GM06990 (cell line): ENCODE measurements around the gene CARS2.

ENCODE experiments used
- DNase-seq: peaks from one replicate; pipeline ENCODE4 v3.0.0-alpha.2; 2011; ENCODE audit not compliant: insufficient read length; ENCODE audit errors: extremely low read depth
- H3K27me3 ChIP-seq: replicated peaks from 2 replicates; pipeline ENCODE4 v1.6.0; 2011; ENCODE audit warnings: low read length; ENCODE audit not compliant: control insufficient read depth, insufficient read depth
- H3K36me3 ChIP-seq: 2 replicates; pipeline ENCODE4 v1.5.1; 2011; ENCODE audit warnings: low read length; ENCODE audit not compliant: control insufficient read depth, insufficient read depth
- H3K4me3 ChIP-seq: replicated peaks from 2 replicates; pipeline ENCODE4 v1.5.1; 2011; ENCODE audit warnings: low read depth, mild to moderate bottlenecking, control low read depth, low read length
- TF ChIP-seq, protein P1 (sequence below): IDR thresholded peaks from 2 replicates; pipeline ENCODE4 v1.5.1; 2011; ENCODE audit warnings: low read length, control low read depth, mild to moderate bottlenecking, inconsistent platforms; ENCODE audit not compliant: insufficient read depth, poor library complexity, severe bottlenecking

CARS2 gene

DNA sequence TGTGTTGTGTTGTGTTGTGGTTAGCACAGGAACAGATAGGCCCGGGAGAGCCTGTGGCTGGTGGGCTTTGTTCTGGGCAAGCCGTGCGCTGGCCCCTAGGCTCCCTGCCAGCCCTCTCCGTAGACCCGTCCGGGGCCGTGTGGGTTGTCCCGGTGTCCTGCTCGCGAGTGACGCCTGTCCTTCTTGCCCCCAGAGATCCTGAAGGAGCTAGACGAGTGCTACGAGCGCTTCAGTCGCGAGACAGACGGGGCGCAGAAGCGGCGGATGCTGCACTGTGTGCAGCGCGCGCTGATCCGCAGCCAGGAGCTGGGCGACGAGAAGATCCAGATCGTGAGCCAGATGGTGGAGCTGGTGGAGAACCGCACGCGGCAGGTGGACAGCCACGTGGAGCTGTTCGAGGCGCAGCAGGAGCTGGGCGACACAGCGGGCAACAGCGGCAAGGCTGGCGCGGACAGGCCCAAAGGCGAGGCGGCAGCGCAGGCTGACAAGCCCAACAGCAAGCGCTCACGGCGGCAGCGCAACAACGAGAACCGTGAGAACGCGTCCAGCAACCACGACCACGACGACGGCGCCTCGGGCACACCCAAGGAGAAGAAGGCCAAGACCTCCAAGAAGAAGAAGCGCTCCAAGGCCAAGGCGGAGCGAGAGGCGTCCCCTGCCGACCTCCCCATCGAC, 13.3 kb upstream of the CARS2 start:
- peaks cover 8% of the 10 kb centered on the region for H3K36me3 ChIP-seq

GRCh38 chr13:110716247-110716515, 10.3 kb upstream of the CARS2 start:
- DNase-seq = peak; percentile 38
- TF ChIP-seq, protein P1, sequence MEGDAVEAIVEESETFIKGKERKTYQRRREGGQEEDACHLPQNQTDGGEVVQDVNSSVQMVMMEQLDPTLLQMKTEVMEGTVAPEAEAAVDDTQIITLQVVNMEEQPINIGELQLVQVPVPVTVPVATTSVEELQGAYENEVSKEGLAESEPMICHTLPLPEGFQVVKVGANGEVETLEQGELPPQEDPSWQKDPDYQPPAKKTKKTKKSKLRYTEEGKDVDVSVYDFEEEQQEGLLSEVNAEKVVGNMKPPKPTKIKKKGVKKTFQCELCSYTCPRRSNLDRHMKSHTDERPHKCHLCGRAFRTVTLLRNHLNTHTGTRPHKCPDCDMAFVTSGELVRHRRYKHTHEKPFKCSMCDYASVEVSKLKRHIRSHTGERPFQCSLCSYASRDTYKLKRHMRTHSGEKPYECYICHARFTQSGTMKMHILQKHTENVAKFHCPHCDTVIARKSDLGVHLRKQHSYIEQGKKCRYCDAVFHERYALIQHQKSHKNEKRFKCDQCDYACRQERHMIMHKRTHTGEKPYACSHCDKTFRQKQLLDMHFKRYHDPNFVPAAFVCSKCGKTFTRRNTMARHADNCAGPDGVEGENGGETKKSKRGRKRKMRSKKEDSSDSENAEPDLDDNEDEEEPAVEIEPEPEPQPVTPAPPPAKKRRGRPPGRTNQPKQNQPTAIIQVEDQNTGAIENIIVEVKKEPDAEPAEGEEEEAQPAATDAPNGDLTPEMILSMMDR = no peak
- H3K27me3 ChIP-seq = no peaks in the 10 kb centered on the region
- H3K4me3 ChIP-seq = peak overlapping the region; percentile 75
- peaks cover 8% of the 10 kb centered on the region for H3K36me3 ChIP-seq

More for the DNA sequence above, 13.3 kb upstream of the CARS2 start:
- Histone ChIP-seq H3K27me3 (no peaks in the 10 kb centered on the region), H3K4me3 (no peak overlapping the region)
- DNase-seq = no peak
- TF ChIP-seq, protein P1 = no peak

- Histone ChIP-seq H3K36me3 (peaks cover 8% of the 10 kb centered on the region), H3K4me3 (peak overlapping the region; percentile 82), H3K27me3 (no peaks in the 10 kb centered on the region)
- TF ChIP-seq, protein P1 = peak; percentile 42
- DNase-seq = peak; percentile 98
Measured at GRCh38 chr13:110715395-110716246, 9.7 kb upstream of the CARS2 start.

- Histone ChIP-seq H3K27me3 (no peaks in the 10 kb centered on the region), H3K4me3 (peak overlapping the region; percentile 82), H3K36me3 (peaks cover 8% of the 10 kb centered on the region)
- no peak for DNase-seq
- TF ChIP-seq, protein P1 = no peak
Measured at GRCh38 chr13:110714797-110715394, 9.0 kb upstream of the CARS2 start.

DNA sequence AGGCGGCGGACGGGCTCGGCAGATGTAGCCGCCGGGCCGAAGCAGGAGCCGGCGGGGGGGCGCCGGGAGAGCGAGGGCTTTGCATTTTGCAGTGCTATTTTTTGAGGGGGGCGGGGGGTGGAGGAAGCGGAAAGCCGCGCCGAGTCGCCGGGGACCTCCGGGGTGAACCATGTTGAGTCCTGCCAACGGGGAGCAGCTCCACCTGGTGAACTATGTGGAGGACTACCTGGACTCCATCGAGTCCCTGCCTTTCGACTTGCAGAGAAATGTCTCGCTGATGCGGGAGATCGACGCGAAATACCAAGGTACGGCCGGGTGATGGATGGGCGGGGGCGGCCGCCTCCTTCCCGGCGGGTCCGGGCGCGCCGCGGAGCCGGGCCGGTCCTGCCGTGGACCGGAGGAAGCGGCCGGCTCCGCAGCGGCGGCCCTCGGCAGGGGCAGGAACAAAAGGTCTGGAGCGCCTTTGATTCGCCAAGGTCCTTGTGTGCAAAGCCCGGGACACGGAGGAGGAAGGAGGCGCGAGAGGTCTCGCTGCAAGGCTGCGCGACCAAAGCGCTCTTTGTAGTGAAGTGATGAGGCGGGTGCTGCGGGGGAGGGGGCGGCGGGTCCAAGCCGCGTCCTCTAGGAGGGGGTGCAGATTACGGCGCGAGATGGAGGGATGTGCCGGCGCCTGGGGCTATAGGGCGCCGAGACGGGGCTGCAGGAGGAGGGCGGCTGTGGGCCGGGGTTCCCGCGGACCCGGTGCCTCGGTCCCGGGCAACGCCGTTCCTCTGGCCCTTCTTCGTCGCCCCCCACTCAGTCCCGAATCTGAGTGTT, 8.3 kb upstream of the CARS2 start:
- DNase-seq = peak; percentile 80
- H3K36me3 ChIP-seq = peaks cover 2% of the 10 kb centered on the region
- TF ChIP-seq, protein P1 = peak; percentile 38
- peak overlapping the region; percentile 82 for H3K4me3 ChIP-seq
- H3K27me3 ChIP-seq = no peaks in the 10 kb centered on the region
